Transverse colon (tissue), 4 donors: Measurements from ENCODE around the gene IPO4.

Experiments used
- EP300 ChIP-seq: sonication (generic); formaldehyde crosslinking; IDR thresholded peaks from one replicate; pipeline ENCODE4 v1.6.1; 2017; ENCODE audit warnings: antibody characterized with exemption, low read depth
- POLR2A ChIP-seq: fragments of 450-650 bp; IDR thresholded peaks from one replicate; pipeline ENCODE4 v1.6.1; 2016; ENCODE audit warnings: antibody characterized with exemption, mild to moderate bottlenecking, moderate library complexity
- POLR2AphosphoS5 ChIP-seq, 3 donors: sonication (generic); formaldehyde crosslinking; IDR thresholded peaks; one replicate each; pipeline ENCODE4 v1.6.1; 2016; ENCODE audit warnings: antibody characterized with exemption in 3 of 3
- TF ChIP-seq, protein P1 (sequence below), 5 experiments: fragments of 200-600 bp in 3 of 5; fragments of 450-650 bp in 2 of 5; sonication (generic) in 3 of 5; IDR thresholded peaks; 1 replicate in 2 of 5; 2 replicates in 3 of 5; pipeline ENCODE4 v1.5.1; 2016 to 2017; ENCODE audit warnings: antibody characterized with exemption in 5 of 5, inconsistent platforms in 3 of 5, mild to moderate bottlenecking in 2 of 5, moderate library complexity in 1 of 5

DNA sequence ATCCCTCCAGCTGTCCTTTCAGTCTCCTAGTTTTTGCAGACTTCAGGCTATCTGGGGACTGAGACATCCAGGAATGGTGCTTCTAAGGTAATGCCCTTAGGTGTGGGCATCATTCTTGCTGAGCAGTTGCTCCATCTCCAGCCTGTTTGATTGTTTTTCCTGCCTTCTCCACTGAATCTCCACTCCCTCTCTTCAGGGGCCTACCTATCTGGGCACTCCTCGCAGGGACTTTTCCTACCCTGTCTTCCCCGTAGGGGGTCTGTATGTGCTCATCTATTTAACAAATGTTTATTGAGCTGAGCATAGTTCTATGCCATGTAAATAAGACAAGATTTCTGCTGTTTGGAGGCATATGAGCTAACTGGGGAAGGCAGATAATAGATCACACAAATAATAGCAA is 55.6 kb downstream of the IPO4 start:
- TF ChIP-seq, protein P1, sequence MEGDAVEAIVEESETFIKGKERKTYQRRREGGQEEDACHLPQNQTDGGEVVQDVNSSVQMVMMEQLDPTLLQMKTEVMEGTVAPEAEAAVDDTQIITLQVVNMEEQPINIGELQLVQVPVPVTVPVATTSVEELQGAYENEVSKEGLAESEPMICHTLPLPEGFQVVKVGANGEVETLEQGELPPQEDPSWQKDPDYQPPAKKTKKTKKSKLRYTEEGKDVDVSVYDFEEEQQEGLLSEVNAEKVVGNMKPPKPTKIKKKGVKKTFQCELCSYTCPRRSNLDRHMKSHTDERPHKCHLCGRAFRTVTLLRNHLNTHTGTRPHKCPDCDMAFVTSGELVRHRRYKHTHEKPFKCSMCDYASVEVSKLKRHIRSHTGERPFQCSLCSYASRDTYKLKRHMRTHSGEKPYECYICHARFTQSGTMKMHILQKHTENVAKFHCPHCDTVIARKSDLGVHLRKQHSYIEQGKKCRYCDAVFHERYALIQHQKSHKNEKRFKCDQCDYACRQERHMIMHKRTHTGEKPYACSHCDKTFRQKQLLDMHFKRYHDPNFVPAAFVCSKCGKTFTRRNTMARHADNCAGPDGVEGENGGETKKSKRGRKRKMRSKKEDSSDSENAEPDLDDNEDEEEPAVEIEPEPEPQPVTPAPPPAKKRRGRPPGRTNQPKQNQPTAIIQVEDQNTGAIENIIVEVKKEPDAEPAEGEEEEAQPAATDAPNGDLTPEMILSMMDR (IDR thresholded peaks at IDR 0.05), result no peak
- no peak for TF ChIP-seq POLR2A
- TF ChIP-seq EP300, result no peak
- TF ChIP-seq POLR2AphosphoS5 (IDR thresholded peaks at IDR 0.05), result no peak
